HG03045 (cell line): ENCODE measurements around the gene MTA2.
A peak's percentile ranks its signal among the peaks of the same experiment; 100 is the strongest.
"Not testable (repeated sequence)": the region's sequence is repeated elsewhere in the genome, so short reads cannot be mapped to it uniquely, and the experiment has no call there.

Experiments
- ATAC-seq: cut with Tn5 transposase; IDR thresholded peaks from one replicate; pipeline ENCODE4 v1.9.1; 2021; ENCODE audit warnings: mild to moderate bottlenecking, moderate library complexity; ENCODE audit not compliant: unreplicated experiment

MTA2 gene

DNA sequence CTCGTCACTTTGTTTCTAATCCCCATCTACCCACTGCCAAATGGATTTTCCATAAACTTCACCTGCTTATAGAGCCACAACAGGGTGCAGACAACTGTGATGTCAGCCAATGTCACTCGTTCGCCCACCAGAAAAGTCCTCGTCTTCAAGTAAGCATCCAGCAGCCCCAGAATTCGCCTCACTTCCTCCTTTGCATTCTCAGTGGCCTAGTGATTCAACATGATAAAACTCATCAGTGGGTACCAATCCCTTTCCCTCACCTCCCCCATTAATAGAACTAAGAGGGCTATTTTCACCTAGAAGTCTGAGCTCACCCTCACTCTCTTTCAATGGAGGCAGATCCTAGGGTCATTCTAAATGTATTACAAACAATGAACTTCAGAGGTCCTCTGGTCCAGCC is 30.8 kb downstream of the MTA2 start:
- ATAC-seq: not testable (repeated sequence)

DNA sequence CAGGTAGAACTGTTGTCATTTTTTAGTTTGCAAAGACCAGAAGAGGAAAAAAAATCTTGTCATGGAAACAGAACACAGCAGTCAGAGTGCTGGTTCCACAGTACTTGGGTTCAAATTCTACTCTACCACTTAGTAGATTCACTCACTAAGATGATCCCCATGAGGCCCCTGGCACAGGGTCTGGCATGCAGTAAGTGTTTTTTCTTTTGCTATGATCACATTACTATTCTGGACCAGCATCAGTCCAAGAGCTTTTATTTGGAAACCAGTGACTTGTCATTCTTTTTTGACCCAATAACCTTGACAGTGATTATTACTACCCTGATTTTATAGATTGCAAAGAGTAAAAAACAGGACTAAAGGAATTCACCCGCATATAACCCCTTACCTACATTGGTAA is 32.1 kb downstream of the MTA2 start:
- ATAC-seq: no peak

DNA sequence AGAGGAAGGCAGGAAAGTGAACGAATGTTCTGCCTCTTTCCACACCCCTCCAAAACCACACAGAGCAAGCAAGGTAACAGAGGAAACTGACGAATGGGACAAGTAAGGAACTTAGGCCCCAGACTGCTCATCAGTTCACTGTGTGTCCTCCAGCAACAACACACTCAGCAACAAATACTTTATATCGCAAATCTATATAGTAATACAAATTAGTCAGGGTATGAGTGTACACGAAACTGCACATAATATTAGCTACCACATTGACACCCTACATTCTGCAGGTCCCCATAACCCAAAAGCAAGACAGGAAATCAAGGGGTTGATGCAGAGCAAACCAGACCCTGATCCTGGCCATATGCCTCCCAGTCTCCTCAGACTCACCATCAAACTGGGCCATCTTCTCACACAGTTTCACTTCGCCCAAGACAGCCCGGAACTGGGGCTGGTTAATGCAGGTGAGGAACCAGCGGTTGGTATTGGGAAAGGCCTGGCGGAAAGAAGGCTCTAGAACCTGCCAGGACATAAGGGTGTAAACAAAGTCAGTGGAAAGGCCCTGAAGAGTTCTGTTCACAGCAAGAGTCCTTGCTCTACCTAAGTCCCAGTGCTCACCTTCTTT is 34.5 kb downstream of the MTA2 start:
- ATAC-seq: no peak

DNA sequence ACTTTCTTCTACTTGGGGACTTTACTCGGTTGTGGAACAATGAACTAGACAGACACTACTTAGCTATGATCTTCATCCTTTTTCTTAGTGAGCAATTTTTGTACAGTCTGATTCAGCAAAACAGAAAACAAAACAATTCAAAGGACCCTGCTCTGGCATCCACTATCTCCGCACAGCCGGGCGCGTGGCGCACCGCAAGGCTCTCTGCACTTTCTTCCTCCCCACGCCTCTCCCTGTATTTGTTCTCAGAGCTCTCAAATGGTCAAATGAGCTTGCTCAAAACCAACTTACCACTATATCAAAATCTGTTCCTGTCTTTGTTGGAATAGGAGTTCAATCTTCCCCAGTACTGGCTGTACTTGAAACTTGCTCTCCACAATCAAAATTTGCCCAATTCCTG is 35.4 kb downstream of the MTA2 start:
- ATAC-seq: no peak

DNA sequence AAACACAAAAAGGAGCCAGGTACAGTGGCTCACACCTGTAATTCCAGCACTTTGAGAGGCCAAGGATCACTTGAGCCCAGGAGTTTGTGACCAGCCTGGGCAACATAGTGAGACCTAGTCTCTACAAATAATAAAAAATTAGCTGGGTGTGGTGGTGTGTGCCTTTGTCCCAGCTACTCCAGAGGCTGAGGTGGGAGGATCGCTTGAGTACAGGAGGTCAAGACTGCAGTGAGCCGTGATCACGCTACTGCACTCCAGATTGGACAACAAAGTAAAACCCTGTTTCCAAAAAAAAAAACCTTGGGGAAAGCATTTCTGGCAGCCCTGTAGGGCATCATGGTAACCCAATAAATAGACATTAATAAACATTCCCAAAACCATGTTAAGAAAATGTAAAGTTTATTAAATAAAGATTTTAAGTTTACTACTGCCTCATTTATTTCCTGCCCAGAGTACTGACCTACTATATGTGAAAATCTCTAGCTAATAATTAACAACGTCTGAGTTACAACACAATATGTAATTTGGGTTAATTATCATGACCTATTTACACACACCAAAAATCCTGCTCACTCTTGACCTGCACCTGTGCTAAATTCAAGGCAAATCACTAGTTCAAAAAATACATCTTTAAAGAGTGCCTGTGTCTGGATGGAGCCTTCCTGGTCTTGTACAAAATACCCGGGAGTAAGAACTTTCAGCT is 36.4 kb downstream of the MTA2 start:
- no peak for ATAC-seq

DNA sequence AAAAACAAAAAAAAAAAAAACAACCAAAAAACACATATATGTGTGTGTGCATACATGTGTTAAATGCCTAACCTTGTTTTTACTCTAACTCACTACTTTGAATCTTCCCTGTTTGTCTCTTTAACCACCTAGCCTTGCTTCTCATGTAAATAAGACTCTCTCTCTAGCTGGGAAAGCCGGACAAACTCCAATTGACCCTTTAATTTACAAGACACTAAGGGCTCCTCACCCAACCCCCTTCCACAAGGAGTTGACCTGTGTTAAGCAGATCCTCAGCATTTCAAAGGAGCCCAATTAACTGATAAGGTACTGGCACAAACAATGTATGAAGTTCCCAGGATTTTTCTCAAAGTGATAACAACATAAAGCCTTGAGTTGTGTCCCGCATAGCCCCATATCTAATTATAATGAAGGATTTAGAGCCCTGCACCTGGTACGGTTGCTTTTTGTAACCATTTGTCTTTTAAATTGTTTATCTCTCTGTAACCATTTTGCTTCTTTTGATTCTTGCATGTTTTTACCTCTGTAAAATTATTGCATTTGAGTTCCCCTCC is 39.9 kb downstream of the MTA2 start:
- ATAC-seq: not testable (repeated sequence)

DNA sequence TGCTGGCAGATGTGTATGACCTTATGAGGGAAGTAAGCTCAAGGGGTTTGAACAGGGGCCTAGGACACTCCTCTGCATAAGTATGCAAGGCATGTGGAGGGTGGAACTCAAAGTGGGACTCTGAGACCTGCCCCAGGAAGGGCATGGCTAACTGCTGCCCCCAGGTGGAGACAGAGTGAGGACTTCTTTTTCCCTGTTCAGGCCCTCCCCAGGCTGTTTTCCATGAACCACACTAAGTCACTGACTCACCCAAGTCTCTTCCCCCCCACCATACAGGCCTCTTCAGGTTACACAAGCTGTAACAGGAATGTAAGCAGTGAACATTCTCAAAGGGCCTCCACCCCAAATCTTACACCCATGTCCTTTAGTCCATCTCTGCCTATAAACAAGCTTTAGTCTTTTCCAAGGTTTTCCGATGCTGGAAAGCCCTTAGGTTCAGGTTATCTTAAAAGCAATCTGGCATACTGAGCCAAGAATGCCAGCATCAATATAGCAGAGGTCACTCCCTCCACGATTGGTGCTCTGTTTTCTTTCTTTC is 41.0 kb downstream of the MTA2 start:
- ATAC-seq: no peak

DNA sequence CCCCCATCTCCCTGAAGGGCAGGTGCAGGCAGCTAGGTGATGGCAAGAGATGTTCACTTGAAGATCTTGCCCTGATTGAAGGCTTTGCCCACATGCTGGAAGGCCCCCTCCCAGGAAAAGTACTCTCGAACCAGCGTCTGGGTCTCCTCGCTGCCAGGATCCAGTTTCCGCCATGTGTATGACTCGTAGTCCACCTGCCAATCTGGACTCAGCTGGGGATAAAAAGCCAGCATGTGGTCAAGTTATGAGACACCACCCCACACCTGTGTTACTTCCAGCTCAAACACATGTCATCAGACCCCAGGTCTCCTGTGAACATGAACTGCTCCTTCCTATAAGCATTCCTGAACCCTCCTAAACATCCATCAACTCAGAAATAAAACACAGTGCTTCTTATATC is 42.0 kb downstream of the MTA2 start:
- not testable (repeated sequence) for ATAC-seq

DNA sequence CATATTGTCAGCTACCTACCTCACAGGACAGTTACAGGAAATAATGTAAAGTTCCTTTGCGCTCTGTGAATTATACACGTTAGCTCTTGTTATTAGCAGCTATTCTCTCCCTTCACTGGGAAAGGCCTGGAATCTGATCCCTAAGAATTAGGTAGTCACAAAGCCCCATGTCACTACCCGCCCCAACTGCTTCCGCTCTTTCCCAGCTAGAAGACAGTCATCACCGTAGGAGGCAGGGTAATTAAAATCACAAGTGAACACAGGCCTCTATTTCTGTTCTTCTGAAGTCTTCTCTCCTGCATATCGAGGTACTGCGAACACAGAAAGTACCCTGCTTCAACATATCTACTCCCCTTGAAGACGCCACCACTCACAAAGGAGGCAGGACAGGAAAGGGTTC is 42.5 kb downstream of the MTA2 start:
- no peak for ATAC-seq

DNA sequence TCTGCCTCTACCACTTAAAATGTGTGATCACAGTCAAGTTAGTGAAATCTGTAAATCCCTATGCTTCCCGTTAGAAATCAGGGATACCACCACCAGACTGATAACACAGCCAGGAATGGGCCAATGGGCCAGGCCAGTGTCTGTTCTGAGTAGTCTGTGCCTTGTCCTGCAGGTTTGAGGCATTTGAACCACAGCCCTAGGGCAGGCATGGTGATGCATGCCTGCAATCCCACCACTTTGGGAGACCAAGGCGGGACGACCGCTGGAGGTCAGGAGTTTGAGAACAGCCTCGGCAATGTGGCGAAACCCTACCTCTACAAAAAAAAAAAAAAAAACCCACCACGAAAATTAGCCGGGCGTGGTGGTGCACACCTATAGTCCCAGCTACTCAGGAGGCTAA is 43.0 kb downstream of the MTA2 start:
- ATAC-seq: no peak

DNA sequence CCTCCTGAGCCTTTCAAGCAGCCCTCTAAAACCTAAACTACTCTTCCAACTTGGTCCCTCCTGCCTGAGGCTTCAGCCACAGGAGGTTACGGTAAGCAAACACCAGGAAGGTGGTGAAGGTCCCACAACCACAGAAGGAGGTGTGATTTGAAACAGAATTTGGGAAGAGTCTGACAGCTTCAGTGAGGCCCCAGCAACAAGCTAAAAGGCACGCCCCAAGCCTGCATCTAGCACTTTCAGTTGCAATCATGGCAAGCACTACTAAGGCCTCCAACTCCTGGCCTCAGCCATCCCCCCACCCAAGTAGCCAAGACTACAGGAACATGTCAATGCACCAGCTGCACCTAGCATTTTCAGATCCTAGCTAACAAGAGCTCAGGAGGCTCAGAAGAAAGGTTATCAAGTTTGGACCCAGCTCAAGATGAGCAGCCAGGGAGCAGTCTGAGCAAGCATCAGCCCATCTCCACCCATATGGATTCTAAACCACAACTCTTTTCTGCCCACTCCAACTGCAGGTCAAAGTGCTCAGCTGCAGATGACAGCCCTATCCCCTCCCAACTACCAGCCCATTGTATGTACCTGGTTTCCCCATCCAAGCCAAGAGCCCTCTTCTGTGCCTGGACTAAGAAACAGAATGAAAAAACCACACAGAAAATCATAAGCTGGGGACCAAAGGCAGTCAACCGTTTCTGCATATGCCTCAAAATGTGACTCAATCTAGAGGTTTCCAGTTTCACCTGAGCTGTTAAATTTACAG is 44.6 kb downstream of the MTA2 start:
- no peak for ATAC-seq

DNA sequence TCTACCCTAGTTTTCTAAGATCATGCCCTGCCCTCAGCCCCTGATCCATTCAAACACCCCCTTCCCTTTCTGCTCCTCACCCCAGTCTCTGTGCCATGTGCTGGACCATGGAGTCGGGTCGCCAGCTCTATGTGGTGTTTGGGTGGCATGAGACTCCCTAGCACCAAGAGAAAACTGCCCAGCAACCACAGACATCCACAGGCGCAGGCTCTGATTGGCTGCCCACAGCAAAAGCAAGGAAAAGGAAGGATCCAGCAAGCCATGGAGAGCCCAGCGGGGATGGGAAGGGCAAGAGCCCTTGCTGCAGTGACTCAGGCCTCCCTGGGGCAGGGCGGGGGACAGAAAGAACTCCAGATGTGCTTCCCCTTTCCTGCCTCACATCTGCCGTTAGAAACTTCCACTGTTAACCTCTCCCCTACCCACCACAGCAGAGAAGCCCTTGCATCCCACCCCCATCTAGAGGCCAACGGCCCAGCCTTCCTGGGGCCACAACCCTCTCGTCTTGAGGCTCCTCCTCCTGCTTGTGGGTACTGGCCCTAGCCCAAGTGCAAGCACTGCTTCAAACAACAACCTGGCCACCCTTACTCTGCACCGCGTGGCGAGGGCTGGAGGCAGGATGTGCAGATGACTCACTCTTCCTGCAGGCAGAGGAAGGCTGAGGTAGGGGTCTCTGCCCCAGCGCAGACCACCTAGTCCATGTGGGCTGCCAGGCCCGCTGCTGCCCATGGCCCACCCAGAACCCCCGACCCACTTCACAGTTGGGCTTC is 45.4 kb downstream of the MTA2 start:
- no peak for ATAC-seq

DNA sequence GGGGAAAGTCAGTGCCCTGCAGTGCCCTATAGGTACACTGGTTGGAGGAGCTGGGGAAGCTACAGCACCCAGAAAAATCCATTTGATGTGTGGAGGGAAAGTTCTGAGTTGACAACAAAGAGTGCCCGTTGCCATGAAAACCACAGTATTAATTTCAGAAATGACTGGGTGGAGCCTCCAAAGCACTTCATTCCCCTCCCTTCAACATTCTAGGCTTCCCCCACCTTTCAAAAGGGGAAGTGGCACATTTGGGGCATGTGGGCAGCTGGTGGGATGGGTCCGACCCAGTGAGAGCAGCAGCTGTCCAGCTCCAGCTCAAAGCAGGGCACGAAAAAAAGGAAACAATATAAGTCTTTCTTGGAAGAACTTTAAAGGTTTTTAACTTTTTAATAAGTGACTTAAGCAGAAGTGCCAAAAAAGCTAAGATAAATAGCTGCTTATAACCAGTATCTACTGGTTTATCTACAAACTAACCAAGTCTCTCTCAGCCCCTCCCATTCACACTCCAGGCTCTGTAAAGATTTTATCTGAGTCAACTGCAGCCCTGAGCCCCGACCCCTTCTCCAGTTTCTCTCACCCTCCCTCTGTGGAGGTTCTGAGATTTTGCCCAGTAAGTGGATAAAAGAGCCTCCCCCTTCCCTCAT is 46.1 kb downstream of the MTA2 start:
- peak; percentile 37 for ATAC-seq

DNA sequence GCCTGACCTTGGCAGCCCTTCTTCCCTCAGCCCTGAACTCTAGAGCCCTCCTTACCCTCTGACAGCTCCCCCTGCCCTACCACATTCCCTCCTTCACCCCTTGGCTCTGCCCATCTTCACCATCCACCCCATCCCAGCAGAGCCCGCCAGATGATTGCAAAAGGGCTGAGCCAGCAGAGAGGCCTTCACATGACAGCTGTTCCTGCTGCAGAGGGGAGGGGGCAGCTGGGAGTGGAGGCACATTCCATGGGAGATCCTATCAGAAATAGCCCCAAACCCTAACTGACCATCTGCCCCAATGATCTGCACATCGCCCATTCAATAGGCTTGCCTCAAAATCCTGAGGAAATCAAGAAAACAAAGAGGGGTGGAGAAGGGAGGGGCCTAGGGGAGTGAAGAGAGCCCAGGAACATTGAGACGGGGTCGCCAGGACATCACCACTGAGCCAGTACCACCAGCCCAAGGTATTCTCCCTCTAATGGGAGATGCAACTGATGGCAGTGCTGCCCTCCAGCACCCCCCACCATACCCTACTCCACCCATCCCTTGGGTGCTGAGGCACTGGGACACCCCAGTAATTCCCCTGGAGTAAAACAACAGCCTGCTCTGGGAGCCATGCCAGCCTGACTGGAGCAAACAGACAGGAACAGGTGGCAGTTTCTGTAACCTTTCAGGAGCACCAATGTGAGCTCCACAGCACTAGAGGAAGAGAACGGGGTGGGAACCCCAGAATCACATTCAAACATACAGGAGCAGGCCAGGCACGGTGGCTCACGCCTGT is 47.1 kb downstream of the MTA2 start:
- no peak for ATAC-seq

DNA sequence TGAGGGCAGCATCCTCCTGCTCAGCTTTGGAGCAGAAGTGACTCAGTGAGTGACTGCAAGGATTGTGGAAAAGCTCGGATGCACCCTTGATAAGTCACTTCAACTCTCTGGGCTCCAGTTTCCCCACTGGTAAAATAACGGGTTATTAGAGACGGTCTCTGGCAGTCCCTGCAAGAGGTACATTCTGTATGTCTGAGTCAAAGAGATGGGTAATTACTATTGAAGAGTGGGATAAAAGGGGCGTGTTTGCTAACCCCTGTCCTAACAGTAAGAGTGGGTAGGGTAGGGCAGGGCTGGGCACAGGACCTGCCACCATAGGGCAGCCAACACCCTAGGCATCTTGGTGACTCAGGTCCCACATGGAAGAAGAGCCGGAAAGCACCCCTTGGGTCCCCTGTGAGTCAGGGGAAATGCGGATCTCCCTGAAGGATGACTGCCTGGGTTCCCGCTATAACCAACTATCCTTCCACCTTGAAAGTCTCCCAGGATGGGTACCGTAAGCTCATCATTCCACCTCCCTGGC is 47.8 kb downstream of the MTA2 start:
- no peak for ATAC-seq

DNA sequence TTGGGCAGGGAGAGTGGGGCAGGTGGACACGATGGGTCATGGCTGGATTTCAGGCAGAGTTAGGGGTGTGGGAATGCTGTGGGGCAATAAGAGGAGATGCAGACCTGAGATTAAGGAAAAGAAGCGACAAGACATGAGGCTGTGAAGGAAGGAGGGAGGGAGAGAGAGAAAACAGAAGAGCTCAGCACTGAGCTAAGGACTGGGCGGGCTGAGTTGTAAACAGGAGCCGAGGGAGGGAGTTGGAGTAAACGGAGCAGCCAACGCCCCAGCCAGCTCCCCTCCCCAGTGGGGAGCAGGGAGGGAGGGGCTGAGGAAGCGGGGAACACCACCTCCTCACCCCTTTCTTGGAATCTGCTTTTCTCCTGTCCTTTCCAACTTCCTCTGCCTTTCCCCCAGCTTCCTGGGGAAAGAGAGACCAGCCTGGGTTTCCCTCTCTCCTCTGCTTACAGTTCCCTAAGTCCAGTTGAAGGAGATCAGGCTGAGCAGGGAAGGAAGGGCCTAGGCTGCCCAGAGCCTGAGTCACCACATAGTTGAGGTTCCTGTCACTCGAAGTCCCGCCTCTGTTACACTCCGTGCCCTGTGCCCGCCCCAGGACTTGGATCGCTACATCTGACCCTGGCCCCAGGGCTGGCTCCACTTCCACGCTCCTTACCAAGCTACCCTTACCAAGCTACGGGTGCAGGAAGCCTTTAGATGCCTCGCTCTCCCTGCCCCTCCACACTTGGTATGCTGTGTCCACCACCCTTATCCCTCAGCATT is 48.4 kb downstream of the MTA2 start:
- no peak for ATAC-seq

DNA sequence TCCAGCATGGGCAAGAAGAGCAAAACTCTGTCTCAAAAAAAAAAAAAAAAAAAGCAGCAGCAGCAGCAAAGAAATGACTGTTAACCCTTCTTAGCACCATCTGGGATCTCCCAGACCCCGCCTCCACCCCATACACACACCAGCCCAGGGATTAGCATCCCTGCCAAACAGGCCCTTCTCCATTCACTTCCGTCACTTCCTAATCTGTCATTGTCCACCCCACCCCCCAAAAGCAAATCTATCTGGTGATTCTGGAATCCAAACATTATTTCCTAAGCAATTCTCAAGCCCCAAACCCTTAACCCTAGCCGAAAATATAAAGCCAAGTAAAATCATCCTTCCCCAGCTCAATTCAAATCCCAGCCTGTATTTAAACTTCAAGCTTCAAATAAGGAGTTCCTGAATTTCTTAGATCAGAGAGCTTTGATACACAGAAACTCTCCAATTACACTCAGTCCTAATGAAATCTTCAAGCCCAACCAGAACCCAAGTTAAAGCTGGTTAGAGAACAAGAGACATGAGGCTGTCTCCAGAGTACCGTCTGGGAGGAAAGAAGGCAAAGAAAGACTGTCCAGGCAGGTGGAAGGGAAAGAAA is 49.1 kb downstream of the MTA2 start:
- no peak for ATAC-seq

DNA sequence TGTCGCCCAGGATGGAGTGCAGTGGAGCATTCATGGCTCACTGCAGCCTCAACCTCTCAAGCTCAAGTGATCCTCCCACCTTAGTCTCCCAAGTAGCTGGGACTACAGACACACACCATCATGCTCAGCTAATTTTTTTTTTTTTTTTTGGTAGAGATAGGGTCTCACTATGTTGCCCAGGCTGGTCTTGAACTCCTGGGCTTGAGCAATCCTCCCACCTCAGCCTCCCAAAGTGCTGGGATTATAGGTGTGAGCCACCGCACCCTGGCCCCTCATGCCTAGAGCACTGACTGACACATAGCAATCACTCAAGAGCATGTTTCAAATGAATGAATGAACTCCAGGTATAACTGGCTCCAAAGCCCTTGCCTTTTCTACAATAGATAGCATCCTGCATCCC is 51.2 kb downstream of the MTA2 start:
- not testable (repeated sequence) for ATAC-seq
